ENCODE measurements around the gene MARK4.
"Not testable (repeated sequence)": the region's sequence is repeated elsewhere in the genome, so short reads cannot be mapped to it uniquely, and the experiment has no call there.

The MARK4 gene

GRCh38 chr19:45250832-45251451 is at the start of gene MARK4:
Gene MARK4 (plus strand): TSS chr19:45251271. CDS start chr19:45251589, 318 bp downstream.
- peak; percentile 86 for DNase-seq

DNA sequence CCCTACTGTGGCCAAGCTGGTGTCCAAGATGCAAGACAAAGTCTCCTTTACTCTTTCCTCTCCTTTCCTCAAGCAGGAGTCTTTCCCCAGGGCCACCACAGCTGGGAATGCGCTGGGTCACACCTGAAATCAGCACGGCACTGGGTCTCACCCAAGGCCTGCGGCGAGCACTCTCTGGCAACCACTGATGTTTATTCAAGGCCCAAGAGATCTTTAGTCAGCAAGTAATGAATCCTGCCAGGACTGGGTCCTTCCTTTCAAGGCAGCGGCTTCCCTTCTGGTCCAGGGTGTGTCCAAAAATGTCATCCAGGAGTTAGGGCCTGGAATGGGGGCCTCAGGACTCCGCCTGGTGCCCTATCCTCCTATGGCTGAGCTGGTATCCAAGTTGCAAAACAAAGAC is 48.4 kb upstream of the MARK4 start:
- no peak for DNase-seq

DNA sequence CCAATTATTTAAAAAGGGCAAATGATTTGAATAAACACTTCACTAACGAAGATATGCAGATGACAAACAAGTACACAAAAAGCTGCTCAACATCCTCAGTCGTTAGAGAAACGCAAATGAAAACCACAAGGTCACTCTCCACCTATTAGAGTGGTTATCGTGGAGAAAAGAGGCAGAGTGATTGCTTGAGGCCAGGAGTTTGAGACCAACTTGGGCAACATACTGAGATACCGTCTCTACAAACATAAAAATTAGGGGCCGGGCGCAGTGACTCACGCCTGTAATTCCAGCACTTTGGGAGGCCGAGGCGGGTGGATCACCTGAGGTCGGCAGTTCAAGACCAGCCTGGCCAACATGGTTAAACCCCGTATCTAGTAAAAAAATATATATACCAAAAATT is 45.3 kb upstream of the MARK4 start:
- no peak for DNase-seq

DNA sequence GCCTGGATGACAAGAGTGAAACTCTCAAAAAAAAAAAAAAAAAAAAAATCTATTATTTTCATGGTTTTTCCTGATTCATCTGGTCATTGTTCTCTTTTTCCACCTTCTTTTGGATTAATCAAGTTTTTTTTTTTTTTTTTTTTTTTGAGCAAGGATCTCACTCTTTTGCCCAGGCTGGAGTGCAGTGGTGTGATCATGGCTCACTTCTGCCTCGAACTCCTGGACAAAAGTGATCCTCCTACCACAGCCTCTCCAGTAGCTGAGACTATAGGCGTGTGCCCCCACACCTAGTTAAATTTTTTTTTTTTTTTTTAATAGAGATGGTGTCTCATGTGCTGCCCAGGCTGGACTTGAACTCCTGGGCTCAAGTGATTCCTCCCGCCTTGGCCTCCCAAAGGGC is 44.7 kb upstream of the MARK4 start:
- no peak for DNase-seq

DNA sequence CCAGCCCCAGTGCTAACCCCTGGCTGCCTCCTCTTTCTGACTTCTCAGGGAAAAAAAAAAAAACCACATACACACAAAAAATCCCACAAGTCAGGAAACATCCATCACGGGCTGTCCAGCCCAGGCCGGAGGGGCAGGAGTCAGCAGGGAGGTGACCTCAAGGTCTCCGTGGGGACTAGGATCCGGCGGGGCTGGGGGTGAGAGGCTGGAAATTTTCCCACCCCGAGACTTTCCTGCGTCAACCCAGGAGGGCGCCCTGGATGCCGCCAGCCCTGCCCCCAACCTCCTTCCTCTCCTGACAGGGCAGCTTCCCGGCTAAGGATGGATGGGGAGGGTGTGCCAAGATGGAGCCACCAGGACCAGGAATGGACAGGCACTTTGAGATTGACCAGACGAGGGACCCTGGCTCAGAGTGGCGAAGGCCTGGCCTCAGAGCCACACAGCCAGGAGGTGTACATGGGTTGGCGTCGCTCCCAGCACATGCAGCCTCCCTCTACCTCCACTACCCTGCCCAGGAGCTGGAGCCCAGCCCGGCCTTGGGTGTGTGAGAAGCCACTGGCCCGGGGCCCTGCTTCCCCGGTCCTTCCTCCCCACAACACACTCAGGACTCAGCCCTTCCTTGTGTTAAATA is 39.2 kb upstream of the MARK4 start:
- DNase-seq = peak; percentile 62

DNA sequence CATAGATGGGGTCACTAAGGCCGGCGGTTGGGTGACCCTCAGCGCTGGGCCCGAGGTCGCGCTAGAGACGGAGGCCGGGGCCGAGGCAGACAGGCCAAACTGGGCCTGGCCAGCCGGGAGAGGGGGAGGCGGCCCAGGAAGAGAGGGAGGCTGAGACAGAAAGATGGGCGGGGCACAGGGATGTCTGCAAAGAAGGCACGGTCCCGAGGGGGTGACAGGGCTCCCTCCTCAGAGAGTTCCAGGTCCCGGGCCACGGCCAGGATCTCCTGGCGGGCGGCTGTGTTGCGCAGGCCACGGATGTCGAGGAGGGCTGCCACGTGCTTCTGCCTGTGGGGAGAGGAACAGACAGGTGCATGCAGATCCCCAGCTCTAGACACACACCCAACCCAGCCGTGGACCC is 38.0 kb upstream of the MARK4 start:
- DNase-seq = no peak

DNA sequence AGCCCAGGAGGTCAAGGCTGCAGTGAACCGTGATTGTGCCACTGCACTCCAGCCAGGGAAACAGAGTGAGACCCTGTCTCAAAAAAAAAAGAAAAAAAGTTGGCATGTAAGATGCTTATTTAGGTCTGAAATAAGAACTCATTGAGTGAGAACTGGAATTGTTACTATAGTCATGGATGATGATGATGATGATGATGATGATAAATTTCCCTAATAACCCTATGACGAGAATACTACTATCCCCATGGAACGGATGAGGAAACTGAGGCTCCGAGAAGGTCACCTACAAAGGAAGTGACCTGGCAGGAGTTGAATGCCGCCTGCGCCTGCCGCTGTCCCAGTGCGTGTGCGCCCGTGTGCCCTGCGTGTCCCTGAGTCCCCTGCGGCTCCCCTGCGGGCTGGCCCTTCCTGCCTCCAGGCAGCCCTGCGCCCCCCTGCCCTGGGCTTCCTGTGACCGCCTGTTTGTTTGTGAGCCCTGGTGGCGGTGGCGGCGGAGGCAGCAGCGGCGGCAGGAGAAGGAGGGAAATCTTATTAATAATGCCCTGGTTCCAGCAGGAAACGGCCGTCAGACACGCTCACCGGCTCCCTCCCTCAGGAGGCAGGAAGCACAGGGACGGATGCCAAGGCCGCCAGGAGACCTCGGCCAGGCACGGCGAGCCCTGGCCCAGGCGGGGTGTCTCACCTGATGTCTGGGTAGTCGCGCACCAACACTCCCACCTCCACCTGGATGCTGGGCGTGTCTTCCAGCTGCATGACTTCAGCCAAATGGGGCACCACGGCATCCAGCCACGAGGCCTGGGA is 35.5 kb upstream of the MARK4 start:
- no peak for DNase-seq

GRCh38 chr19:45216667-45217066 is 34.4 kb upstream of the MARK4 start:
- no peak for DNase-seq

DNA sequence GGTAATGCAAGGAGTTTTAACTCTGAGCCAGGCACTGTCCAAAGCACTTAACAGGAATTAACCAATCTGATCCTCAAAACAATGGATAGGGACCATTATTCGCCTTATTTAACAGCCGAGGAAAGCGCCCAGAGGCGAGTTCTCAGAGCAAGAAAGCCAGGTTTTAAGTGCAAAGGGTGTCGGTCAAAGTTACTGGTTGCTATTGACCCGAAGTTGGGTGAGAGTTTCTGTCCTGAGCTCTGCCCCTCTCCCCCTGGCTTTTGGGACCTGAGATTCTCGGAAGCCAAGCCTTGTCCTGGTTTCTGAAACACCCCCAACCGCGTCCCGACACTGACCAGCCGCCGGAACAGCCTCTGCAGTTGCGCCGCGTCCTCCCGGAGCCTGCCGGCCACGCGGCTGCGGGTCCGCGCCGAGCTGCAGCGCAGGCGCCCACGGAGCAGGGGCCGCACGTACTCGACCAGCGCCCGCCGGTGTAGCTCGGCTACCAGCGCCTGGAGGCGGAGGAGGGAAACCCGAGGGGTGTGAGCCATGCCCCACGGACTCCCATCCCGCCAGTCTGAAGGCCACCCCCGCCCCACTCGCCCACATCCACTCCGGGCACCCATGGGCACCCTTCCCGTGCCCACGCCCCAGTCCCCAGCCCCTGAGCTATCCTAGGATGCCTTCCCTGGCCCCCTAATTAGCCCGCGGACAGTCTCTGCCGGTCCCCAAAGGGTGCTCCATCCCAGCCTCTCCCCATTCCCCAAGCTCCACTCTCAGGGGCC is 33.7 kb upstream of the MARK4 start:
- no peak for DNase-seq

- DNase-seq = no peak
Measured at GRCh38 chr19:45217957-45218334, 33.1 kb upstream of the MARK4 start.

GRCh38 chr19:45218426-45218825 is 32.6 kb upstream of the MARK4 start:
- DNase-seq = no peak

DNA sequence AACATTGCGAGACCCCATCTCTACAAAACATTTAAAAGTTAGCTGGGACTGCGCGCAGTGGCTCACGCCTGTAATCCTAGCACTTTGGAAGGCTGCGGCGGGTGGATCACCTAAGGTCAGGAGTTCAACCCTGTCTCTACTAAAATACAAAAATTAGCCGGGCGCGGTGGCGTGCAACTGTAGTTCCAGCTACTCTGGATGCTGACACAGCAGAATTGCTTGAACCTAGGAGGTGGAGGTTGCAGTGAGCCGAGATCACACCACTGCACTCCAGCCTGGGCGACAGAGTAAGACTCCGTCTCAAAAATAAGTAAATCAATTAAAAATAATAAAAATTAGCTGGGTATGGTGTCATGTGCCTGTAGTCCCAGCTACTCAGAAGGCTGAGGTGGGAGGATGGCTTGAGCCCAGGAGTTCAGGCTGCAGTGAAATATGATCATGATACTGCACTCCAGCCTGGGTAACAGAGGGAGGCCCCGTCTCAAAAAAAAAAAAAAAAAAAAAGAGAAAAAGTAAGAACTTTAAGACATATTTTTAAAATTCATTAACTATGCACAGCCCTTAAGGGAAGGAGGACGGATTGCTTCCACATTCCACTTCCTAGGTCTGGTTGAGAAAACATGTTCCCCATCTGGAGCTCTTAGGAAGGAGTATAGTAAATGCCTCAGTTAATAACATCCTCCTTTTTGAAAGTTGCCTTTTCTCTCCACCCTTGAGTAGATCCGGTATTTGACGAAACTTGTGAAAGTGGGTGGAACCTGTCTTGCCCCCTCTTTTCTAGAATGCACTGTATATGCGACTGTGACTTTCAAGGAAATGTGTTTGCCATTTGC is 31.9 kb upstream of the MARK4 start:
- no peak for DNase-seq

GRCh38 chr19:45222724-45223123 is 28.3 kb upstream of the MARK4 start:
- DNase-seq = no peak

- DNase-seq = no peak
Measured at GRCh38 chr19:45223879-45224278, 27.2 kb upstream of the MARK4 start.

DNA sequence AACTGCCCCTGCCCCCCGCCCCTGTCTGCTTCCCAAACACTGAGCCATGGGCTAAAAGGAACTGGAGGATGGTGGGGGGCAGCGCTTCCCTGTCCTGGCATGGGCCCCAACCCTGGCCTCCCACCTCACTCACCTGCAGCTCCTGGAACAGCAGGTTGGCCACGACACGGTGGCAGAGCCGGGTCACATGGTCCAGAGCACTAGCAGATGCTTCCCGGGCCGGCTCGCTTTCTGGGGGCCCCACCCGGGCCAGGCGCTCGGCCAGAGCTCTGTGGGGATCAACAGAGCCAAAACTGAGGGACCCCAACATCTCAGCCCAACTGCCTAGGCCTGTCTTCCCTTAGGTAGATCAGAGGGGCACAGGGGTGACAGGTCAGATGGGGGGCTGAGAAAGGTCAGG is 26.4 kb upstream of the MARK4 start:
- DNase-seq = no peak

- not testable (repeated sequence) for DNase-seq
Measured at GRCh38 chr19:45229056-45229455, 22.0 kb upstream of the MARK4 start.

DNA sequence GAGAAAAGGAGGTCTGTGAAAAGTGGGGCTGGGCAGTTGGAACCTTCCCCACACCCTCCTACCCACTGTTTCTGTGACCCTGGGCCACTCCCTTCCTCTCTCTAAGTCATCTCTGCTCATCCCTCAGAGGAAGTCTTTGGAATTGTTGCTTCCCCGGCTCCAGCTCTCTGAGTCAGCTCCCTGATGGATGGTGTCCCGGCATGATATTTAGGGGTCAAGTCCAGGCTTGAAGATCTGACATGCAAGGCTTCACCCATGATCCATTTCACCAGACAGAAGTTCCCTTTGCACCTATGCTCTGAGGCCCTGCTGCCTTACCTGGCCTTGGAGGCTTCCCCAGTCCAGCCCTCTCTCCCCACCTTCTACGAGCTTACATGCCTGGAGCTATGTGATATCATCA is 19.2 kb upstream of the MARK4 start:
- DNase-seq = no peak

DNA sequence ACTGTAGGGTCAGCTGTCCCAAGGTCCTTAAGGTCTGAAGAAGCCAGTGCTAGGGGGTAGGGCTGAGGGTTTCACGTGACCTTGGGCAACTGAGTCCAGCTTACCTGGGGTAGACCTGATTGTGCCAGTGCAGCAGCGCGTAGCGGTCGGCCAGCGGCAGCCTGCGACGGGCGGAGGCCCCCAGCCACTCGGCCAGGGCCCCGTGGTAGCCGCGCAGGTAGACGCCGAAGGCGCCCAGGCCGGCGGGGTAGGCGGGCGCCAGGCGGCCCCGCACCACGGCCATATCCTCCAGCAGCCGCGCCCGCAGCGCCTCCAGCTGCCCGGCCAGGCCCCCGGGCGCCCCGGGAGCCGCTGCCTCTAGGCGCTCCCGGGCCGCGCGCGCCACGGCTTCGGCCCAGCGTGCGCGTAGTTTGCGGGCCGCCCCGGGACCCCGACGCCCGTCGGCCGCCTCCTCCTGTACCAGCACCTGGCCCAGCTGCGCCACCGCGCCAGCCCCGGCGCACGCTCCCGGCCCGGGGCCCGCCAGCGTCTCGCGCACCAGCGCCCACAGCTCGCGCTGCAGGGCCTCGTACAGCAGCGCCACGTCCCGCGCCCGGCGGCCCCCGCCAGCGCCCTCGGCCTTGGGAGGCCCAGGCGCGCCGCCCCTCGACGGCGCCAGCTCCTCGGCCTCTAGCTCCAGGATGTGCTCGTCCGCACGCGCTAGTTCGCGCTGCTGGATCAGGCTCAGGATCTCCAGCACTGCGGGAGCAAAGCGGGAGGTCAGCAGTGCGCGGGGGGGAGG is 16.8 kb upstream of the MARK4 start:
- no peak for DNase-seq

- DNase-seq = no peak
Measured at GRCh38 chr19:45235485-45235884, 15.6 kb upstream of the MARK4 start.

DNA sequence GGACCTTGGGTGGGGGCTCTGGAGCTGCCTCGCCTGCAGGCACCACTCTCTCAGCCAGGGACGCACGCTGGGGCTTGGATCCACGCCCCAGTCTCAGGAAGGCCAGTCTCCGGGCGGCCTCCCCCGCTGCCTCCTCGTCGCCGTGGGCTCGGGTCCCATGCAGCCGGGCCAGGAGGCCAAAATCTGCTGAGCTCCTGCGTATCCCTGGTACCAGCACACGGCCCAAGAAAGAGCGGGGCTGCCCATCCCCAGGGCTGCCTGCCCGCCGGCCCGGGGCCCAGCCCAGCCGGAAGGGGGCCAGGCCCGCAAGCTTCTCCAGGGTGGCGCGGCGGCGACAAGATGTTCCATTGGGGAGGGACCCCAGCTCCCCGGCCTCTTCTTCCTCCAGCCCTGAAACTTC is 12.5 kb upstream of the MARK4 start:
- DNase-seq = no peak

DNA sequence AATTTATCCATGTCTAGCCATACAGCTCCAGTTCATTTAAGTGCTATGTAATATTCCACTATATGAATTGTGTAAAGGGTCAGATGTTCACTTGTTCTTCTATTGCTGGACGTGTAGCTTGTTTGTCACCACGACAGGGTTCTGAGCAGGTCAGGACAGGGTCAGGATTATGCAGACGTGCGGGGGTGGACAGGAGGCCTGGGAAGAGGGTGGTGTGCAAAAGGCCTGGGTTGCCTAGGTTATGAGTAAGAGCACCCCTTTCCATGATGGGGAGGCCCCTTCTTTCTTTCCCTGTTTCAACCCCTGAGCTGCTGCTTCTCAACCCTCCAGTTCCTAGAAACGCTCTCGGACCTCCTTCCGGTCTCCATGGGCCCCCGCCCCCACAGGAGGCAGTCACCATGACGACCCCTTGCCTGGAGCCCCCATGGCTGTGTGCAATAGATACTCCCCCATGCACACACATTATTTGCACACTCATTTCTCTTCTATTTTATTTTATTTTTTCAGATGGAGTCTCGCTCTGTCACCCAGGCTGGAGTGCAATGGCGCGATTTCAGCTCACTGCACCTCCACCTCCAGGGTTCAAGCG is 7.8 kb upstream of the MARK4 start:
- no peak for DNase-seq
